OCI-LY7 (cell line): ENCODE data around the gene EPHA6. TPM values are rescaled to one million over a fixed set of nuclear protein-coding genes. Genes with fewer than 3 reads are reported as not detected.

Source experiments
- BruUV-seq: library from RNA; stranded (reverse); fragments of 400-500 nt; replicated peaks from 2 replicates; lab custom pipeline; 2021; lab: Mats Ljungman, UMichigan
- CTCF ChIA-PET: fragments of 300-600 bp; sonication (Branson Sonifier 250); formaldehyde crosslinking; loops from one replicate; lab custom pipeline; 2022; ENCODE audit warnings: antibody characterized with exemption; ENCODE audit not compliant: unreplicated experiment; lab: Charles Lee
- POLR2A ChIA-PET: fragments of 300-600 bp; sonication (Branson Sonifier 250); formaldehyde crosslinking; loops from one replicate; lab custom pipeline; 2022; ENCODE audit warnings: antibody characterized with exemption; lab: Charles Lee
- DNase-seq: peaks from one replicate; pipeline ENCODE4 v3.0.0-alpha.2; 2015; ENCODE audit warnings: low spot score
- H2AFZ ChIP-seq: fragments of 200-600 bp; sonication (generic), shearing (Covaris generic); 2 replicates; pipeline ENCODE4 v1.6.1; 2014; ENCODE audit warnings: mild to moderate bottlenecking, antibody characterized with exemption, low read length, moderate library complexity
- H3K27ac ChIP-seq: fragments of 200-600 bp; sonication (generic); 2 replicates; pipeline ENCODE4 v1.5.1; 2014; ENCODE audit warnings: mixed run types, low read depth, mild to moderate bottlenecking, moderate library complexity, low read length, inconsistent platforms; ENCODE audit not compliant: poor library complexity, severe bottlenecking
- H3K36me3 ChIP-seq: fragments of 200-600 bp; sonication (generic); 2 replicates; pipeline ENCODE4 v1.6.1; 2014; ENCODE audit warnings: mild to moderate bottlenecking, antibody characterized with exemption, low read length, moderate library complexity, mixed read lengths; ENCODE audit not compliant: insufficient read depth
- H3K4me1 ChIP-seq: fragments of 200-600 bp; sonication (generic); 2 replicates; pipeline ENCODE4 v1.5.1; 2014; ENCODE audit warnings: mild to moderate bottlenecking, low read length; ENCODE audit not compliant: insufficient read depth, poor library complexity, severe bottlenecking
- H3K4me2 ChIP-seq: fragments of 200-600 bp; sonication (generic); 2 replicates; pipeline ENCODE4 v1.6.1; 2014; ENCODE audit warnings: mild to moderate bottlenecking, low read length
- H3K4me3 ChIP-seq: fragments of 200-600 bp; sonication (generic); 2 replicates; pipeline ENCODE4 v1.5.1; 2014; ENCODE audit warnings: mild to moderate bottlenecking, low read depth, low read length; ENCODE audit not compliant: poor library complexity, severe bottlenecking
- H3K79me2 ChIP-seq: fragments of 200-600 bp; sonication (generic); 2 replicates; pipeline ENCODE4 v1.6.1; 2016; ENCODE audit warnings: low read depth, mild to moderate bottlenecking, low read length, moderate library complexity, mixed read lengths; ENCODE audit not compliant: insufficient read depth
- H3K9me2 ChIP-seq: fragments of 200-600 bp; sonication (generic); 2 replicates; pipeline ENCODE4 v1.6.1; 2016; ENCODE audit warnings: mild to moderate bottlenecking, low read length, mixed read lengths; ENCODE audit not compliant: insufficient read depth
- H3K9me3 ChIP-seq: fragments of 200-600 bp; sonication (generic); 2 replicates; pipeline ENCODE4 v1.6.1; 2014; ENCODE audit warnings: mild to moderate bottlenecking, mixed run types, low read length, mixed read lengths
- H4K20me1 ChIP-seq: fragments of 200-600 bp; sonication (generic); 2 replicates; pipeline ENCODE4 v1.6.1; 2014; ENCODE audit warnings: mild to moderate bottlenecking, antibody characterized with exemption, low read length, moderate library complexity, mixed read lengths; ENCODE audit not compliant: insufficient read depth
- EZH2phosphoT487 ChIP-seq: fragments of 200-600 bp; sonication (generic); IDR thresholded peaks from 2 replicates; pipeline ENCODE4 v1.6.1; 2018; ENCODE audit warnings: low read depth, borderline replicate concordance, mild to moderate bottlenecking, mixed run types, antibody characterized with exemption, low read length, moderate library complexity, mixed read lengths
- intact Hi-C: fragments of 100-400 bp; cut with micrococcal nuclease; formaldehyde crosslinking; loops from one replicate; pipeline ENCODE4 v1.10.0; 2022; ENCODE audit not compliant: unreplicated experiment
- total RNA-seq, 2 experiments: library from RNA; depleted of rRNA in 1 of 2; stranded (reverse); fragments of >200 nt in 1 of 2; shearing (Covaris generic) in 1 of 2; gene quantifications; 2 replicates each; pipeline ENCODE4 v1.2.3, GENCODE V29; 2014 to 2022
- TF ChIP-seq, protein P1 (sequence below): fragments of 200-600 bp; sonication (generic); conservative IDR thresholded peaks from 2 replicates; pipeline ENCODE4 v1.5.1; 2014; ENCODE audit warnings: mild to moderate bottlenecking, antibody characterized with exemption, low read length, moderate library complexity, mixed read lengths

EPHA6 gene
- total RNA-seq, 2 experiments from 2014 or later: not detected

DNA sequence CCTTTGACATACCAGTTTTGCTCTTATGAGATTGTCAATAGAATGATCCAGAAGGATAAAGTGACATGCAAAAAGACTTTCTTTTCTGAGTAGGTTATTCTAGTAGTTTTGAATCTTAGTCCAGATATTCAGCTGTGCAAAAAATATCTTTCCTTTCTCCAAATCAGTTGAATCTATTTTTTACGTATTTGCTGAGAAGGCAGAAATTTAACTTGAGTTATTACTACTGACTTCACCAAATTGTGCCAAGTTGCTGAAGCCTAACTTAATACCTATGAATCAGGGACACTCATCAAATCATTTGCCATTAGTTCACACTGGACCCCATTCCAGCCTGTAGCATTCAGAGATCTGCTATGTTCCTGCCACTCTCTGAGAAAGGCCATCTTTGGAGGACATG is 215.6 kb downstream of the EPHA6 start:
- BruUV-seq: no TSS peak
- Histone ChIP-seq H3K79me2 (no peaks in the 10 kb centered on the region), H3K9me3 (no peaks in the 10 kb centered on the region), H3K4me2 (no peak overlapping the region), H3K4me1 (no peaks in the 10 kb centered on the region), H3K4me3 (no peak overlapping the region), H3K27ac (no peak overlapping the region), H2AFZ (no peak overlapping the region), H4K20me1 (no peaks in the 10 kb centered on the region), H3K36me3 (no peaks in the 10 kb centered on the region), H3K9me2 (no peaks in the 10 kb centered on the region)
- intact Hi-C loops: no loop called here
- TF ChIP-seq, protein P1, sequence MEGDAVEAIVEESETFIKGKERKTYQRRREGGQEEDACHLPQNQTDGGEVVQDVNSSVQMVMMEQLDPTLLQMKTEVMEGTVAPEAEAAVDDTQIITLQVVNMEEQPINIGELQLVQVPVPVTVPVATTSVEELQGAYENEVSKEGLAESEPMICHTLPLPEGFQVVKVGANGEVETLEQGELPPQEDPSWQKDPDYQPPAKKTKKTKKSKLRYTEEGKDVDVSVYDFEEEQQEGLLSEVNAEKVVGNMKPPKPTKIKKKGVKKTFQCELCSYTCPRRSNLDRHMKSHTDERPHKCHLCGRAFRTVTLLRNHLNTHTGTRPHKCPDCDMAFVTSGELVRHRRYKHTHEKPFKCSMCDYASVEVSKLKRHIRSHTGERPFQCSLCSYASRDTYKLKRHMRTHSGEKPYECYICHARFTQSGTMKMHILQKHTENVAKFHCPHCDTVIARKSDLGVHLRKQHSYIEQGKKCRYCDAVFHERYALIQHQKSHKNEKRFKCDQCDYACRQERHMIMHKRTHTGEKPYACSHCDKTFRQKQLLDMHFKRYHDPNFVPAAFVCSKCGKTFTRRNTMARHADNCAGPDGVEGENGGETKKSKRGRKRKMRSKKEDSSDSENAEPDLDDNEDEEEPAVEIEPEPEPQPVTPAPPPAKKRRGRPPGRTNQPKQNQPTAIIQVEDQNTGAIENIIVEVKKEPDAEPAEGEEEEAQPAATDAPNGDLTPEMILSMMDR: no peak
- no peak for TF ChIP-seq EZH2phosphoT487
- no peak for DNase-seq
- CTCF ChIA-PET: no interaction called here
- POLR2A ChIA-PET: no interaction called here

DNA sequence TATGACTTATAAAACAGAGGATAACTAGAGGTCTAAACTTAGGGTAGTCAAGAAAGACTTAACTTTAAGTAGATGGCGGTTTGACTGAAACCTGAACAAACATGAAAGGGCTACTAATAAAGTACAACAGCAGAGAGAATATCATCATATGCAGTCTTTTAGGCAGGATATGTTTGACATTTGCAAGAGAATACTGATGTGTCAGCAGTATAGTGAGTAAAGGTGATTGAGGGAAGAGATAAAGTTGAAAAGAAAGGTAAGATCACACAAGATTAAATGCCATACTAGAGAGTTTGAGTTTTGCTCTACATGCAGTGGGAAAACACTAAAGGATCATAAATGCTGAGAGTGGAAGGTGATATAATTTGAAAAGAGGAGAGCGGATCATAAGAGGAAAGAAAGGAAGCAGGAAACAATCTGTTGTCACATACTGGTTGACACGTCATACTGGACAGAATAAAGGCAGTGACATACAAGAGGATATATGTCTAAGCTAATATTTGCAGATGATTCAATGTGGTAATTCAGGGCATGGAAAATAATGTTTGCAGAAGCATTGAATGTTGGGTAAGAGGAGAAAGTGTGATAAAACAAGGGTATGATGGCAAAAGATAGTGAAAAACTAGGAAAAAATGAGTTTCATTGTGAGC is 223.0 kb downstream of the EPHA6 start:
- BruUV-seq: no TSS peak
- POLR2A ChIA-PET: no interaction called here

DNA sequence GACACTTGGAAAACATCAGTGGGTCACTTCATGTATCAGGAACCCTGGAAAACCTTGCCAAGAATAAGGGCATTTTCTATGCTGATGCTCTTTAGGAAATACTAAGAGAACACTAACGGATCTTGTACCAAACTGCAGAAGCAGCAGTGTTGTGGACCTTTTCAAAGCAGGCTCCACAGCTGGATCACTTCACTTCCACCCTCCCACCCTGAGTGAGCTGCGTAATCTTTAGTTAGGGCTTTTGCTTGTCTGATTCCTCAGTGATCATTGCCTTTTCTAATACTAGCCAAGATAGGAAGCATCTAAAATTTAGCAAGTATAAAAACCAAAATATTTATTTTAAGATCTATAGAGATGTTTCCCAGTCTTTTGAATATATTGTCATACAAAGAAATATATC is 229.0 kb downstream of the EPHA6 start:
- H3K4me3 ChIP-seq: no peak overlapping the region
- H3K4me1 ChIP-seq: no peaks in the 10 kb centered on the region
- TF ChIP-seq, protein P1: no peak
- TF ChIP-seq EZH2phosphoT487: no peak
- H3K79me2 ChIP-seq: no peaks in the 10 kb centered on the region
- BruUV-seq: no TSS peak
- no peaks in the 10 kb centered on the region for H3K9me3 ChIP-seq
- no peak overlapping the region for H3K27ac ChIP-seq
- no peaks in the 10 kb centered on the region for H3K9me2 ChIP-seq
- intact Hi-C loops: no loop called here
- ChIA-PET CTCF (no interaction called here), POLR2A (no interaction called here)
- no peaks in the 10 kb centered on the region for H4K20me1 ChIP-seq
- H3K36me3 ChIP-seq: no peaks in the 10 kb centered on the region
- no peak overlapping the region for H2AFZ ChIP-seq
- no peak for DNase-seq
- H3K4me2 ChIP-seq: no peak overlapping the region

More for the DNA sequence above, 223.0 kb downstream of the EPHA6 start:
- Histone ChIP-seq H3K27ac (no peak overlapping the region), H4K20me1 (no peaks in the 10 kb centered on the region), H3K4me3 (no peak overlapping the region), H3K4me2 (no peak overlapping the region), H3K79me2 (no peaks in the 10 kb centered on the region), H3K4me1 (no peaks in the 10 kb centered on the region), H3K36me3 (no peaks in the 10 kb centered on the region), H3K9me3 (no peaks in the 10 kb centered on the region), H2AFZ (no peak overlapping the region), H3K9me2 (no peaks in the 10 kb centered on the region)
- TF ChIP-seq EZH2phosphoT487: no peak
- TF ChIP-seq, protein P1: no peak
- DNase-seq: no peak
- intact Hi-C loops: no loop called here
- CTCF ChIA-PET: no interaction called here
